Fibroblast of mammary gland (primary cell): ENCODE results near the gene E2F7.

Experiments
- DNase-seq: peaks from one replicate; pipeline ENCODE4 v3.0.0-alpha.2; 2010; ENCODE audit warnings: low read depth
- H3K4me3 ChIP-seq: 2 replicates; pipeline ENCODE4 v1.5.1; 2011; ENCODE audit warnings: low read depth, mild to moderate bottlenecking, low read length, moderate library complexity; ENCODE audit not compliant: control insufficient read depth
- TF ChIP-seq, protein P1 (sequence below): conservative IDR thresholded peaks from 2 replicates; pipeline ENCODE4 v1.5.1; 2011; ENCODE audit warnings: low read depth, low read length, inconsistent platforms; ENCODE audit not compliant: control insufficient read depth, insufficient read depth

The E2F7 gene

DNA sequence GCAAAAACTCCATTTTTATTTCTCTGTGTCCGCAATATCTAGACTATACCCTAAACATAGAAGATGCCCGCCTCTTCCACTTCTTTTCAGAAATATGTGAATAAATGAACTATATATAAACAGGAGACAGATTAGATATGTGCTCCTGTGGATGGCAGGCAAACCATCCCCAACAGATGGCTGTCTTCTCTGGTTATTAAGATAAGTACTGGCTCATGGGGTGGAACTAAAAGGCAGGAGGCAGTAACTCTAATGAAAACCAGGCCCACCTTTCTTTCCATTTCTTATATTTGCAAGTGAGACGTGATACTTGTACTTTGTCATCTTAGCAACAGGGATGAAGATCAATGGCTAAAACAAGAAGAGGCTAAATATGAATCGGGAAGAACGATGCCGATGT lies 20.2 kb downstream of the E2F7 start:
- DNase-seq = no peak
- TF ChIP-seq, protein P1, sequence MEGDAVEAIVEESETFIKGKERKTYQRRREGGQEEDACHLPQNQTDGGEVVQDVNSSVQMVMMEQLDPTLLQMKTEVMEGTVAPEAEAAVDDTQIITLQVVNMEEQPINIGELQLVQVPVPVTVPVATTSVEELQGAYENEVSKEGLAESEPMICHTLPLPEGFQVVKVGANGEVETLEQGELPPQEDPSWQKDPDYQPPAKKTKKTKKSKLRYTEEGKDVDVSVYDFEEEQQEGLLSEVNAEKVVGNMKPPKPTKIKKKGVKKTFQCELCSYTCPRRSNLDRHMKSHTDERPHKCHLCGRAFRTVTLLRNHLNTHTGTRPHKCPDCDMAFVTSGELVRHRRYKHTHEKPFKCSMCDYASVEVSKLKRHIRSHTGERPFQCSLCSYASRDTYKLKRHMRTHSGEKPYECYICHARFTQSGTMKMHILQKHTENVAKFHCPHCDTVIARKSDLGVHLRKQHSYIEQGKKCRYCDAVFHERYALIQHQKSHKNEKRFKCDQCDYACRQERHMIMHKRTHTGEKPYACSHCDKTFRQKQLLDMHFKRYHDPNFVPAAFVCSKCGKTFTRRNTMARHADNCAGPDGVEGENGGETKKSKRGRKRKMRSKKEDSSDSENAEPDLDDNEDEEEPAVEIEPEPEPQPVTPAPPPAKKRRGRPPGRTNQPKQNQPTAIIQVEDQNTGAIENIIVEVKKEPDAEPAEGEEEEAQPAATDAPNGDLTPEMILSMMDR = no peak
- H3K4me3 ChIP-seq = no peak overlapping the region

DNA sequence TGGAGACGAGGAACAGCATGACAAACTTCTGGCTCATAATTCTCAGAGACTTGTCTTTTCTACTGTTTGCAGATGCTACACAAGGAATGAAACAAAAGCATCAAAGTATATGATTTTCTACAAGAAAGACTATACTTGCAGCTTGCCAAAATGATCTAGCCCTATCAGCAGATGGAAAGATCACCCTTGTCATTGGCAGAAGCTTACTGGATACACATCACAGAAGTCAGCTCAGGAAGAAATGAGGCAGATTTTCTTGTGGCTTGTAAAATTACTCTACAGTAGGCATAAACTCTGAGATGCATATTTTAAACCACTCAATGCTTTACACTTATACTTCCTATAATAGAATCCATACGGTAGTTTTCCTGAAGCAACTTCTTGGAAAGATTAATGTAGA lies 20.6 kb downstream of the E2F7 start:
- H3K4me3 ChIP-seq = no peak overlapping the region
- TF ChIP-seq, protein P1 = no peak
- no peak for DNase-seq

DNA sequence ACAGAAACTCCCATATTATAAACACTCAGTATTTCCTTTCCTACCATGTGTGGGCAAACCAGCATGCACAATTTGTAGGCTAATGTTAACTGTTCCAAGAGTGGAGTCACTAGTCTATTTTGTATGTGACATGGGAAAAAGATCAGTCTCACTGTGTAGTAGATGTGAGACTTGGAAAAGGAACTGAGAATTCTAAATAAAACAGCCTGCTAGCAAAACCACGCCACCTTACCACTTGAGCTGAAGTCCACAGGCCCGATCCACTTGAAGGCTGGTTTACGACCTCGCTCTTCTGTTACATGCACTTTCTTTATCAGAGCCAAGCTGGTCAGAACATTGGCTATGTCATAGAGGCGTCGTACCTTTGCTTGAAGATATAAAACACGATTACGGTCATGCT lies 22.5 kb downstream of the E2F7 start:
- H3K4me3 ChIP-seq = no peak overlapping the region
- TF ChIP-seq, protein P1 = no peak
- no peak for DNase-seq

DNA sequence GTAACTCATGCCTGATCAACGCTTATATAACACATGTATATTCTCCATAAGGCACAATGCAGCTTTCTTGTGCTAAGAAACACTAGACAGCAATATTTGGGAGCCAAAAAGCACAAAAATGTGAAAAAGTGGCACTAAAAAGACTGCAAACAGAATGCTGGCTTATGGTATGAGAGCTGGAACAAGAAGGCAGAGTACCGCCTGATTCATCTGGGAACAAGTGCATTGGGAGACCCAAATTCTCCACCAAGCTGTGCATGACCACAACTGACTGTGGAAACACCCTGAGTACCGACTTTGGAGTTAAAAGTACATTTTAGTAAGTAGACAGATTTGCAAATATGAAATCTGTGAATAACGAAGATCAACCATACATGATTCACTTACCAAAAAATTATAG lies 25.1 kb downstream of the E2F7 start:
- TF ChIP-seq, protein P1 = no peak
- no peak overlapping the region for H3K4me3 ChIP-seq
- DNase-seq = no peak

DNA sequence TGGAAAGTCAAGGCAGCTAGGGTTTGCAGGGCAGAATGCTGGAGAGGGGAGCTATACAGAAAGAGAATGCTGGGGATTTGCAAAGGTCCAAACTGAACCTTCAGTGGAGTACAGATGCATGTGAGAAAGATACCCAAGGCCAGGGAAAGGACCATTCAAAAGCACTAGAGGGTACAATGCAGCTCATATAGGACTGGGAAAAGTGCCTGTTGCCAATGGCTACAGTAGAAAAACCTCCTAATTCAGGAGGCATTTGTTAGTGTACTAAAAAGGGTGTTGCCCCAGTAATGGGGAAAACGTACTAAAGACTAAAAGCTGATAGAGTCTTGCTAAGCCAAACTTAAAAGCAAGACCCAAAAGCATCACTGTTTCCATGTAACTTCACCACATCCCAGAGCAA lies 30.1 kb downstream of the E2F7 start:
- TF ChIP-seq, protein P1 = no peak
- no peak for DNase-seq

DNA sequence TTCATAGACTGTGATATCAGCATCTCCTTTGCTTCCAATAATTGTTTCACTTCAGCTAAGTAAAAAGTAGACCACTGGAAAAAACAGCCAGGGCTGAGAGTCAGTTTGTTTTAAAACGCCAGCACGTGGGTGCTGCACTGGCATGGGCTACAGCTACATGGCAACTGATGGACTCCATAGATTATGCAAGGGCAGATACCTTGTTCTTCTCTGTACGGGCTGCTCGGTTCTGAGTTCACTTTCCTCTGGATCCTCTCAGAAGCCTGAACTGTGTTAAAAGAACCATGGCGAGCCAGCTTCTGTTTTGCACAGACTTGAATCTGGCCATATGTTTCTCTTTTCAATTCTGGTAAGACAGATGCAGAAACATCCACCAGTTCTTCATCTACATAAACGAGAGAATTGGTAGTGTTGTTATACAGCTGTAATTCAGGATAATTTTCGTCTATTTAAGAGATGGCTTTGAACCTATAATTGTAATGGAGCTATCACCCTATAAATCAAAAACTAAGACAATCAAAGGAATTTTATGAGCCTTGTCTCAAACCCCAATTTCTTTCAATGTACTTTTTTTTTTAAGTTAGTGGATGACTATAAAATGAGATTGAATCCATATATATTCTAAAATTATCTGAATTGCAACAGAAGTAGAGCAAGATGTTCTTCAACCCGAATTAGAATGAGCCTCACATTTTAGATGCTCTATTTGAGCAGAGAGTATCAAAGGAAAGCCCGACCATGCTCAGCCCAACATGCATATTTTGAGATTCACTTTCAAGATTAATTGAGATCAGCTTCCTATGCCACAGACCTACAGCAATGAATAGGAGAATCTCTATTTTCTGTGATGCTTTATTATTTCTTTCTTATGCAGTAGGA lies 31.5 kb downstream of the E2F7 start:
- TF ChIP-seq, protein P1 = no peak
- no peak for DNase-seq

More for the DNA sequence above, 30.1 kb downstream of the E2F7 start:
- H3K4me3 ChIP-seq = no peak overlapping the region

More for the DNA sequence above, 31.5 kb downstream of the E2F7 start:
- no peak overlapping the region for H3K4me3 ChIP-seq
